Skin of body (tissue), 2 donors: ENCODE results near the gene CHSY1. TPM values are rescaled to one million over a fixed set of nuclear protein-coding genes. Genes with fewer than 3 reads are reported as not detected.
A peak's percentile ranks its signal among the peaks of the same experiment; 100 is the strongest.

Experiments used
- DNase-seq: peaks from one replicate; lab custom pipeline; 2025; lab: John Stamatoyannopoulos, UW
- total RNA-seq: library from RNA; depleted of rRNA; stranded (reverse); fragments of >200 nt; gene quantifications from one replicate; pipeline ENCODE4 v1.2.3, GENCODE V29; 2014

CHSY1 gene
- total RNA-seq, 1 donor from 2014 or later: 36.9 TPM

GRCh38 chr15:101189409-101190091, 62.3 kb downstream of the CHSY1 start:
- no peak for DNase-seq

- DNase-seq: no peak
These were observed 63.0 kb downstream of the CHSY1 start for GRCh38 chr15:101188637-101189408.

GRCh38 chr15:101187820-101188636, 63.8 kb downstream of the CHSY1 start:
- DNase-seq: peak; percentile 56

GRCh38 chr15:101185770-101186169, 66.1 kb downstream of the CHSY1 start:
- DNase-seq: no peak

- DNase-seq: no peak
These were observed 66.5 kb downstream of the CHSY1 start for GRCh38 chr15:101185336-101185735.

GRCh38 chr15:101184830-101185229, 67.0 kb downstream of the CHSY1 start:
- no peak for DNase-seq

GRCh38 chr15:101183931-101184305, 67.9 kb downstream of the CHSY1 start:
- DNase-seq: no peak

- peak; percentile 25 for DNase-seq
These were observed 68.5 kb downstream of the CHSY1 start for GRCh38 chr15:101183226-101183930.

GRCh38 chr15:101182215-101182614, 69.6 kb downstream of the CHSY1 start:
- DNase-seq: no peak

- DNase-seq: no peak
These were observed 70.5 kb downstream of the CHSY1 start for GRCh38 chr15:101181349-101181748.

GRCh38 chr15:101180620-101181307, 71.1 kb downstream of the CHSY1 start:
- no peak for DNase-seq

- no peak for DNase-seq
These were observed 72.3 kb downstream of the CHSY1 start for GRCh38 chr15:101179341-101180153.

GRCh38 chr15:101178931-101179330, 72.9 kb downstream of the CHSY1 start:
- DNase-seq: no peak

GRCh38 chr15:101178479-101178878, 73.4 kb downstream of the CHSY1 start:
- DNase-seq: no peak

GRCh38 chr15:101177866-101178265, 74.0 kb downstream of the CHSY1 start:
- DNase-seq: no peak

- DNase-seq: no peak
These were observed 75.2 kb downstream of the CHSY1 start for GRCh38 chr15:101176625-101177024.

- no peak for DNase-seq
These were observed 76.4 kb downstream of the CHSY1 start for GRCh38 chr15:101175401-101175800.

- no peak for DNase-seq
These were observed 77.5 kb downstream of the CHSY1 start for GRCh38 chr15:101174152-101174920.
